SU-DHL-6 (cell line): ENCODE results near the gene SMIM30.

Experiments
- H2AFZ ChIP-seq: fragments of 200-600 bp; sonication (generic); 2 replicates; pipeline ENCODE4 v1.6.1; 2014; ENCODE audit warnings: low read depth, mild to moderate bottlenecking, moderate library complexity, mixed read lengths, antibody characterized with exemption, low read length; ENCODE audit not compliant: severe bottlenecking
- H3F3A ChIP-seq: fragments of 200-600 bp; shearing (Covaris generic); 2 replicates; pipeline ENCODE4 v1.6.0; 2016; ENCODE audit warnings: antibody characterized with exemption, mild to moderate bottlenecking; ENCODE audit not compliant: insufficient read depth
- H3K27ac ChIP-seq: fragments of 200-600 bp; sonication (generic); 2 replicates; pipeline ENCODE4 v1.5.1; 2016; ENCODE audit warnings: low read depth, mild to moderate bottlenecking, low read length, moderate library complexity, mixed read lengths
- H3K27me3 ChIP-seq: fragments of 200-600 bp; sonication (generic), shearing (Covaris generic); 2 replicates; pipeline ENCODE4 v1.6.0; 2014; ENCODE audit warnings: mild to moderate bottlenecking, low read length
- H3K36me3 ChIP-seq: fragments of 200-600 bp; sonication (generic); 2 replicates; pipeline ENCODE4 v1.6.1; 2014; ENCODE audit warnings: mild to moderate bottlenecking, low read length, mixed read lengths
- H3K4me2 ChIP-seq: fragments of 300-600, 200-600 bp; shearing (Covaris generic), sonication (generic); 2 replicates; pipeline ENCODE4 v1.6.0; 2014; ENCODE audit warnings: low read length, low read depth, mild to moderate bottlenecking; ENCODE audit not compliant: poor library complexity, severe bottlenecking
- H3K4me3 ChIP-seq: fragments of 200-600 bp; sonication (generic); 2 replicates; pipeline ENCODE4 v1.5.1; 2014; ENCODE audit warnings: antibody characterized with exemption, low read length, mild to moderate bottlenecking, mixed read lengths; ENCODE audit not compliant: insufficient read depth, poor library complexity, severe bottlenecking
- H3K79me2 ChIP-seq: fragments of 200-600 bp; sonication (generic); 2 replicates; pipeline ENCODE4 v1.6.1; 2014; ENCODE audit warnings: mild to moderate bottlenecking, low read length, moderate library complexity; ENCODE audit not compliant: insufficient read depth
- H3K9ac ChIP-seq: fragments of 200-600 bp; sonication (generic); 2 replicates; pipeline ENCODE4 v1.7.0; 2014; ENCODE audit warnings: mild to moderate bottlenecking, low read length
- H3K9me2 ChIP-seq: fragments of 200-600 bp; sonication (generic); replicated peaks from 2 replicates; pipeline ENCODE4 v1.6.1; 2014; ENCODE audit warnings: low read length; ENCODE audit not compliant: insufficient read depth
- H3K9me3 ChIP-seq: fragments of 200-600 bp; sonication (generic); 2 replicates; pipeline ENCODE4 v1.6.1; 2014; ENCODE audit warnings: low read length, mixed read lengths; ENCODE audit not compliant: insufficient read depth
- H4K20me1 ChIP-seq: fragments of 200-600 bp; sonication (generic); 2 replicates; pipeline ENCODE4 v1.6.1; 2014; ENCODE audit warnings: low read depth, mild to moderate bottlenecking, antibody characterized with exemption, low read length, moderate library complexity, mixed read lengths
- CTCF ChIP-seq: fragments of 200-600 bp; sonication (generic); IDR thresholded peaks from one replicate; pipeline ENCODE4 v1.5.1; 2017; ENCODE audit warnings: antibody characterized with exemption, mild to moderate bottlenecking, low read length, moderate library complexity; ENCODE audit not compliant: insufficient read depth, poor library complexity, severe bottlenecking
- EZH2phosphoT487 ChIP-seq: fragments of 200-600 bp; sonication (generic), shearing (Covaris generic); conservative IDR thresholded peaks from 2 replicates; pipeline ENCODE4 v1.6.1; 2018; ENCODE audit warnings: mild to moderate bottlenecking, antibody characterized with exemption, low read length, moderate library complexity, mixed read lengths

Gene SMIM30

GRCh38 chr7:113084496-113085172, 33.7 kb downstream of the SMIM30 start:
- Histone ChIP-seq H3K4me3 (no peak overlapping the region), H3K9ac (no peak overlapping the region), H3K9me2 (no peaks in the 10 kb centered on the region), H2AFZ (no peak overlapping the region), H3K36me3 (no peaks in the 10 kb centered on the region), H4K20me1 (no peaks in the 10 kb centered on the region), H3K4me2 (no peak overlapping the region), H3F3A (no peaks in the 10 kb centered on the region), H3K79me2 (no peaks in the 10 kb centered on the region), H3K27me3 (no peaks in the 10 kb centered on the region), H3K27ac (no peak overlapping the region), H3K9me3 (no peaks in the 10 kb centered on the region)
- no peak for TF ChIP-seq CTCF
- TF ChIP-seq EZH2phosphoT487, result no peak

- Histone ChIP-seq H3K27me3 (no peaks in the 10 kb centered on the region), H3K27ac (no peak overlapping the region), H4K20me1 (no peaks in the 10 kb centered on the region), H2AFZ (no peak overlapping the region), H3K9me3 (no peaks in the 10 kb centered on the region), H3K4me2 (no peak overlapping the region), H3K9me2 (no peaks in the 10 kb centered on the region), H3K4me3 (no peak overlapping the region), H3F3A (no peaks in the 10 kb centered on the region), H3K79me2 (no peaks in the 10 kb centered on the region), H3K9ac (no peak overlapping the region), H3K36me3 (no peaks in the 10 kb centered on the region)
- TF ChIP-seq EZH2phosphoT487, result no peak
Measured at GRCh38 chr7:113083816-113084495, 34.4 kb downstream of the SMIM30 start.

GRCh38 chr7:113083132-113083815, 35.1 kb downstream of the SMIM30 start:
- Histone ChIP-seq H2AFZ (no peak overlapping the region), H3K9me3 (no peaks in the 10 kb centered on the region), H3K27ac (no peak overlapping the region), H3K4me3 (no peak overlapping the region), H3K36me3 (no peaks in the 10 kb centered on the region), H3F3A (no peaks in the 10 kb centered on the region), H3K79me2 (no peaks in the 10 kb centered on the region), H3K9ac (no peak overlapping the region), H3K27me3 (no peaks in the 10 kb centered on the region), H4K20me1 (no peaks in the 10 kb centered on the region), H3K9me2 (no peaks in the 10 kb centered on the region), H3K4me2 (no peak overlapping the region)
- TF ChIP-seq EZH2phosphoT487 (no peak), CTCF (no peak)

- Histone ChIP-seq H3K79me2 (no peaks in the 10 kb centered on the region), H2AFZ (no peak overlapping the region), H3K9me2 (no peaks in the 10 kb centered on the region), H3F3A (no peaks in the 10 kb centered on the region), H3K27ac (no peak overlapping the region), H3K9me3 (no peaks in the 10 kb centered on the region), H3K9ac (no peak overlapping the region), H3K4me3 (no peak overlapping the region), H3K36me3 (no peaks in the 10 kb centered on the region), H4K20me1 (no peaks in the 10 kb centered on the region), H3K27me3 (no peaks in the 10 kb centered on the region), H3K4me2 (no peak overlapping the region)
- TF ChIP-seq CTCF (no peak), EZH2phosphoT487 (no peak)
Measured at GRCh38 chr7:113078331-113078730, 40.0 kb downstream of the SMIM30 start.
